Measurements from ENCODE around the gene MTNR1A. TPM values are rescaled to one million over a fixed set of nuclear protein-coding genes. Genes with fewer than 3 reads are reported as not detected.
"Not testable (repeated sequence)": the region's sequence is repeated elsewhere in the genome, so short reads cannot be mapped to it uniquely, and the experiment has no call there.

The MTNR1A gene
- total RNA-seq, 1 donor from 2014 or later, result not detected

- TF ChIP-seq, protein P1, sequence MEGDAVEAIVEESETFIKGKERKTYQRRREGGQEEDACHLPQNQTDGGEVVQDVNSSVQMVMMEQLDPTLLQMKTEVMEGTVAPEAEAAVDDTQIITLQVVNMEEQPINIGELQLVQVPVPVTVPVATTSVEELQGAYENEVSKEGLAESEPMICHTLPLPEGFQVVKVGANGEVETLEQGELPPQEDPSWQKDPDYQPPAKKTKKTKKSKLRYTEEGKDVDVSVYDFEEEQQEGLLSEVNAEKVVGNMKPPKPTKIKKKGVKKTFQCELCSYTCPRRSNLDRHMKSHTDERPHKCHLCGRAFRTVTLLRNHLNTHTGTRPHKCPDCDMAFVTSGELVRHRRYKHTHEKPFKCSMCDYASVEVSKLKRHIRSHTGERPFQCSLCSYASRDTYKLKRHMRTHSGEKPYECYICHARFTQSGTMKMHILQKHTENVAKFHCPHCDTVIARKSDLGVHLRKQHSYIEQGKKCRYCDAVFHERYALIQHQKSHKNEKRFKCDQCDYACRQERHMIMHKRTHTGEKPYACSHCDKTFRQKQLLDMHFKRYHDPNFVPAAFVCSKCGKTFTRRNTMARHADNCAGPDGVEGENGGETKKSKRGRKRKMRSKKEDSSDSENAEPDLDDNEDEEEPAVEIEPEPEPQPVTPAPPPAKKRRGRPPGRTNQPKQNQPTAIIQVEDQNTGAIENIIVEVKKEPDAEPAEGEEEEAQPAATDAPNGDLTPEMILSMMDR (IDR thresholded peaks at IDR 0.05), result no peak
- Mint-ChIP-seq H3K27me3 (ENCODE audit: unreplicated experiment) (peaks cover 12% of the 10 kb centered on the region), H3K4me3 (ENCODE audit: unreplicated experiment) (no peak overlapping the region), H3K36me3 (ENCODE audit: unreplicated experiment) (no peaks in the 10 kb centered on the region), H3K9me3 (ENCODE audit: unreplicated experiment) (peaks cover 4% of the 10 kb centered on the region), H3K27ac (ENCODE audit: unreplicated experiment) (no peak overlapping the region), H3K4me1 (ENCODE audit: unreplicated experiment) (no peaks in the 10 kb centered on the region)
- DNase-seq (ENCODE audit: extremely low spot score, unreplicated experiment), result no peak
These were observed 13.6 kb downstream of the MTNR1A start for GRCh38 chr4:186541801-186542200.

GRCh38 chr4:186537843-186538521, 17.4 kb downstream of the MTNR1A start:
- no peak for DNase-seq (ENCODE audit: extremely low spot score, unreplicated experiment)
- no peaks in the 10 kb centered on the region for H3K9me3 Mint-ChIP-seq (ENCODE audit: unreplicated experiment)
- TF ChIP-seq, protein P1 (IDR thresholded peaks at IDR 0.05), result no peak
- H3K4me3 Mint-ChIP-seq (ENCODE audit: unreplicated experiment), result no peak overlapping the region
- H3K27me3 Mint-ChIP-seq (ENCODE audit: unreplicated experiment), result peaks cover 8% of the 10 kb centered on the region
- H3K36me3 Mint-ChIP-seq (ENCODE audit: unreplicated experiment), result no peaks in the 10 kb centered on the region
- H3K27ac Mint-ChIP-seq (ENCODE audit: unreplicated experiment), result no peak overlapping the region
- no peaks in the 10 kb centered on the region for H3K4me1 Mint-ChIP-seq (ENCODE audit: unreplicated experiment)

- Mint-ChIP-seq H3K4me3 (ENCODE audit: unreplicated experiment) (no peak overlapping the region), H3K27ac (ENCODE audit: unreplicated experiment) (no peak overlapping the region), H3K9me3 (ENCODE audit: unreplicated experiment) (no peaks in the 10 kb centered on the region), H3K4me1 (ENCODE audit: unreplicated experiment) (no peaks in the 10 kb centered on the region), H3K36me3 (ENCODE audit: unreplicated experiment) (no peaks in the 10 kb centered on the region), H3K27me3 (ENCODE audit: unreplicated experiment) (peaks cover 8% of the 10 kb centered on the region)
- TF ChIP-seq, protein P1 (IDR thresholded peaks at IDR 0.05), result no peak
- no peak for DNase-seq (ENCODE audit: extremely low spot score, unreplicated experiment)
These were observed 19.1 kb downstream of the MTNR1A start for GRCh38 chr4:186536285-186536684.

DNA sequence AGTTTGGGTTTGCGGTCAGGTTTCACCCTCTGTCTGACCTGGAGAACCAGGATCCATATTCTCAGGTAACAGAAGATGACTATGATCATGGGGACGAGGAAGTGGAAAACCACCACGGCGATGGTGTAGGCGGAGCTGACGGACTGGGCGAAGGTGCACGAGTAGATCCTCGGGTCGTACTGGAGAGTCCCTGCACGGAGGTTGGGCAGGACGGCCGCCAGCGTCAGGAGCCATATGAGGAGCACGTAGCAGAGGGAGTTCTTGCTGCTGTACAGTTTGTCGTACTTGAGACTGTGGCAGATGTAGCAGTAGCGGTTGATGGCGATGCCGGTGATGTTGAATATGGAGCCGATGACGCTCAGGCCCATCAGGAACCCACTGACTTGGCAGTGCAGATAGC, 21.3 kb downstream of the MTNR1A start:
- DNase-seq (ENCODE audit: extremely low spot score, unreplicated experiment), result no peak
- Mint-ChIP-seq H3K36me3 (ENCODE audit: unreplicated experiment) (no peaks in the 10 kb centered on the region), H3K9me3 (ENCODE audit: unreplicated experiment) (no peaks in the 10 kb centered on the region), H3K4me3 (ENCODE audit: unreplicated experiment) (no peak overlapping the region), H3K27ac (ENCODE audit: unreplicated experiment) (no peak overlapping the region), H3K4me1 (ENCODE audit: unreplicated experiment) (no peaks in the 10 kb centered on the region), H3K27me3 (ENCODE audit: unreplicated experiment) (peaks cover 8% of the 10 kb centered on the region)
- TF ChIP-seq, protein P1 (IDR thresholded peaks at IDR 0.05), result no peak

DNA sequence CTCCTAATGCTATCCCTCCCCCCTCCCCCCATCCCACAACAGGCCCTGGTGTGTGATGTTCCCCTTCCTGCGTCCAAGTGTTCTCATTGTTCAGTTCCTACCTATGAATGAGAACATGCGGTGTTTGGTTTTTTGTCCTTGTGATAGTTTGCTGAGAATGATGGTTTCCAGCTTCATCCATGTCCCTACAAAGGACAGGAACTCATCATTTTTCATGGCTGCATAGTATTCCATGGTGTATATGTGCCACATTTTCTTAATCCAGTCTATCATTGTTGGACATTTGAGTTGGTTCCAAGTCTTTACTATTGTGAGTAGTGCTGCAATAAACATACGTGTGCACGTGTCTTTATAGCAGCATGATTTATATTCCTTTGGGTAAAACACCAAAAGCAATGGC, 31.4 kb downstream of the MTNR1A start:
- H3K9me3 Mint-ChIP-seq (ENCODE audit: unreplicated experiment); H3K27ac Mint-ChIP-seq (ENCODE audit: unreplicated experiment); H3K4me1 Mint-ChIP-seq (ENCODE audit: unreplicated experiment); DNase-seq (ENCODE audit: extremely low spot score, unreplicated experiment); H3K36me3 Mint-ChIP-seq (ENCODE audit: unreplicated experiment); H3K4me3 Mint-ChIP-seq (ENCODE audit: unreplicated experiment): not testable (repeated sequence)
- H3K27me3 Mint-ChIP-seq (ENCODE audit: unreplicated experiment), result peaks cover 36% of the 10 kb centered on the region

Measured in osteocyte (in vitro differentiated cells).